Keratinocyte (primary cell): ENCODE data around the gene GHRH. TPM values are rescaled to one million over a fixed set of nuclear protein-coding genes. Genes with fewer than 3 reads are reported as not detected.

ENCODE experiments used
- DNase-seq: peaks from one replicate; pipeline ENCODE4 v3.0.0-alpha.2; 2011; ENCODE audit warnings: low read depth, missing footprints, low spot score
- FAIRE-seq: peaks from 2 replicates; lab custom pipeline; 2011; peaks lifted over from hg19 to GRCh38; lab: Jason Lieb, UNC
- H2AFZ ChIP-seq: 2 replicates; pipeline ENCODE4 v1.6.0; 2012; ENCODE audit warnings: low read length, control low read depth, inconsistent platforms; ENCODE audit not compliant: control insufficient read depth
- H3K27ac ChIP-seq: 2 replicates; pipeline ENCODE4 v1.5.1; 2011; ENCODE audit warnings: low read length; ENCODE audit not compliant: control insufficient read depth, insufficient read depth
- H3K27me3 ChIP-seq: 3 replicates; pipeline ENCODE4 v1.6.0; 2011; ENCODE audit warnings: low read length; ENCODE audit not compliant: control insufficient read depth, insufficient read depth; ENCODE audit errors: extremely low read depth
- H3K36me3 ChIP-seq, 2 experiments: 2 replicates in 1 of 2; 3 replicates in 1 of 2; pipeline ENCODE4 v1.5.1; 2011; ENCODE audit warnings: low read length in 2 of 2, mild to moderate bottlenecking in 1 of 2; ENCODE audit not compliant: control insufficient read depth in 2 of 2, insufficient read depth in 2 of 2; ENCODE audit errors: extremely low read depth in 1 of 2
- H3K4me1 ChIP-seq: 3 replicates; pipeline ENCODE4 v1.5.1; 2011; ENCODE audit warnings: low read length; ENCODE audit not compliant: control insufficient read depth, insufficient read depth; ENCODE audit errors: extremely low read depth
- H3K4me2 ChIP-seq: 3 replicates; pipeline ENCODE4 v1.6.0; 2011; ENCODE audit warnings: low read depth, low read length; ENCODE audit not compliant: control insufficient read depth, insufficient read depth; ENCODE audit errors: extremely low read depth
- H3K4me3 ChIP-seq, 3 experiments: fragments of 200-600 bp in 1 of 3; sonication (generic) in 1 of 3; 2 replicates in 2 of 3; 3 replicates in 1 of 3; pipeline ENCODE4 v1.5.1; 2011 to 2016; ENCODE audit warnings: low read length in 3 of 3, mild to moderate bottlenecking in 3 of 3, control low read depth in 2 of 3, inconsistent platforms in 1 of 3, low read depth in 1 of 3, mixed read lengths in 1 of 3, mixed run types in 1 of 3, moderate library complexity in 1 of 3; ENCODE audit not compliant: control insufficient read depth in 2 of 3, insufficient read depth in 2 of 3; ENCODE audit errors: extremely low read depth in 1 of 3
- H3K79me2 ChIP-seq: 2 replicates; pipeline ENCODE4 v1.6.0; 2012; ENCODE audit warnings: low read length; ENCODE audit not compliant: control insufficient read depth, insufficient read depth
- H3K9ac ChIP-seq: 3 replicates; pipeline ENCODE4 v1.6.0; 2011; ENCODE audit warnings: low read length; ENCODE audit not compliant: control insufficient read depth, insufficient read depth; ENCODE audit errors: extremely low read depth
- H3K9me1 ChIP-seq: 3 replicates; pipeline ENCODE4 v1.6.0; 2011; ENCODE audit warnings: low read length; ENCODE audit not compliant: control insufficient read depth, insufficient read depth; ENCODE audit errors: extremely low read depth
- H3K9me3 ChIP-seq: 2 replicates; pipeline ENCODE4 v1.5.1; 2012; ENCODE audit warnings: low read depth, low read length; ENCODE audit not compliant: control insufficient read depth
- H4K20me1 ChIP-seq: 3 replicates; pipeline ENCODE4 v1.6.0; 2011; ENCODE audit warnings: low read length; ENCODE audit not compliant: control insufficient read depth, insufficient read depth; ENCODE audit errors: extremely low read depth
- CTCF ChIP-seq, 3 experiments: IDR thresholded peaks in 1 of 3; conservative IDR thresholded peaks in 1 of 3; optimal IDR thresholded peaks in 1 of 3; 2 replicates in 2 of 3; 3 replicates in 1 of 3; pipeline versions ENCODE3 to v1.5.1; 2011; ENCODE audit warnings: low read length in 3 of 3, mild to moderate bottlenecking in 3 of 3, moderate library complexity in 2 of 3, control low read depth in 1 of 3, inconsistent platforms in 1 of 3; ENCODE audit not compliant: insufficient read depth in 2 of 3; ENCODE audit errors: extremely low read depth in 1 of 3
- EZH2 ChIP-seq: IDR thresholded peaks from one replicate; pipeline ENCODE4 v1.6.1; 2012; ENCODE audit warnings: inconsistent platforms, mild to moderate bottlenecking, low read length, moderate library complexity
- dilution Hi-C: fragments of 300-500 bp; cut with MboI; formaldehyde crosslinking; loops from one replicate; pipeline ENCODE4 v1.7.0; 2020; ENCODE audit warnings: low sequenced_read_pairs; ENCODE audit not compliant: extremely low pct_ligation_motif_present
- polyA plus RNA-seq, 5 experiments: library from polyadenylated mRNA; depleted of rRNA in 3 of 5; stranded (reverse) in 3 of 5; stranded (forward) in 1 of 5; unstranded in 1 of 5; fragments of >200 nt; gene quantifications; 1 replicate in 1 of 5; 2 replicates in 3 of 5; 3 replicates in 1 of 5; pipeline versions ENCODE4 v1.2.1 to v1.2.3, GENCODE V29; 2011 to 2012; ENCODE audit warnings: missing spikeins in 2 of 5, low read depth in 1 of 5, low replicate concordance in 1 of 5

GHRH gene
- polyA plus RNA-seq, 1 donor (not counting 4 experiments of a cell fraction or from before 2014, with no cell fraction given): not detected

- Histone ChIP-seq H3K9me3 (no peaks in the 10 kb centered on the region), H3K9ac (no peak overlapping the region), H4K20me1 (no peaks in the 10 kb centered on the region), H3K27ac (no peak overlapping the region), H3K79me2 (peaks cover 3% of the 10 kb centered on the region), H3K4me1 (peaks cover 6% of the 10 kb centered on the region), H3K36me3 (peaks cover 16 to 52% of the 10 kb centered on the region in 2 experiments), H3K4me2 (no peak overlapping the region), H3K4me3 (no peak overlapping the region), H3K9me1 (peaks cover 2% of the 10 kb centered on the region), H2AFZ (no peak overlapping the region), H3K27me3 (no peaks in the 10 kb centered on the region)
- TF ChIP-seq EZH2 (no peak), CTCF (optimal IDR thresholded peaks at IDR 0.05 in 1 of 3, IDR thresholded peaks at IDR 0.05 in 1 of 3, conservative IDR thresholded peaks at IDR 0.05 in 1 of 3; ENCODE audit: extremely low read depth in 1 of 3, insufficient read depth in 2 of 3, low read length in 3 of 3) (no peak)
- peak; percentile 83 for FAIRE-seq
- dilution Hi-C loops: no loop called here
- DNase-seq: no peak
These were observed 38.6 kb downstream of the GHRH start for GRCh38 chr20:37223053-37223452.

GRCh38 chr20:37222086-37222485 lies 39.5 kb downstream of the GHRH start:
- dilution Hi-C loops: no loop called here
- H3K9me3 ChIP-seq: no peaks in the 10 kb centered on the region
- H3K4me1 ChIP-seq: no peaks in the 10 kb centered on the region
- H4K20me1 ChIP-seq: no peaks in the 10 kb centered on the region
- H3K36me3 ChIP-seq: peaks cover 13 to 47% of the 10 kb centered on the region in 2 experiments
- DNase-seq (no peak), FAIRE-seq (no peak)
- no peaks in the 10 kb centered on the region for H3K27me3 ChIP-seq
- TF ChIP-seq CTCF (optimal IDR thresholded peaks at IDR 0.05 in 1 of 3, IDR thresholded peaks at IDR 0.05 in 1 of 3, conservative IDR thresholded peaks at IDR 0.05 in 1 of 3; ENCODE audit: extremely low read depth in 1 of 3, insufficient read depth in 2 of 3, low read length in 3 of 3): no peak
- no peak for TF ChIP-seq EZH2
- no peak overlapping the region for H2AFZ ChIP-seq
- H3K79me2 ChIP-seq: peaks cover 3% of the 10 kb centered on the region
- H3K4me2 ChIP-seq: no peak overlapping the region
- no peak overlapping the region for H3K27ac ChIP-seq
- no peak overlapping the region for H3K4me3 ChIP-seq
- H3K9me1 ChIP-seq: peaks cover 2% of the 10 kb centered on the region
- no peak overlapping the region for H3K9ac ChIP-seq
